GM23338 (cell line): Measurements from ENCODE around the gene HSPG2. TPM values are rescaled to one million over a fixed set of nuclear protein-coding genes. Genes with fewer than 3 reads are reported as not detected.

Experiments
- ATAC-seq: fragments of 200-7000 bp; cut with Tn5 transposase; 3 replicates; pipeline ENCODE4 v1.9.1; 2020
- DNase-seq: peaks from one replicate; pipeline ENCODE4 v3.0.0-alpha.2; 2015; ENCODE audit warnings: low spot score
- H2AFZ ChIP-seq: fragments of 200-600 bp; sonication (generic); 2 replicates; pipeline ENCODE4 v1.8.0; 2016; ENCODE audit warnings: antibody characterized with exemption, mild to moderate bottlenecking, moderate library complexity
- H3F3A ChIP-seq: fragments of 200-600 bp; sonication (generic); replicated peaks from 2 replicates; pipeline ENCODE4 v1.8.0; 2017; ENCODE audit warnings: antibody characterized with exemption, mixed run types, low read depth
- H3K27ac ChIP-seq: fragments of 200-600 bp; sonication (generic); 2 replicates; pipeline ENCODE4 v1.6.1; 2016; ENCODE audit warnings: low read depth
- H3K27me3 ChIP-seq: fragments of 200-600 bp; sonication (generic); 2 replicates; pipeline ENCODE4 v1.8.0; 2016; ENCODE audit warnings: mild to moderate bottlenecking, mixed run types, moderate library complexity; ENCODE audit not compliant: insufficient read depth
- H3K36me3 ChIP-seq: fragments of 200-600 bp; sonication (generic); 2 replicates; pipeline ENCODE4 v1.8.0; 2016; ENCODE audit warnings: mild to moderate bottlenecking; ENCODE audit not compliant: insufficient read depth
- H3K4me1 ChIP-seq: fragments of 200-600 bp; sonication (generic); 2 replicates; pipeline ENCODE4 v1.8.0; 2016; ENCODE audit warnings: mild to moderate bottlenecking, moderate library complexity; ENCODE audit not compliant: insufficient read depth
- H3K4me2 ChIP-seq: fragments of 200-600 bp; sonication (generic); 2 replicates; pipeline ENCODE4 v1.7.1; 2017; ENCODE audit warnings: mixed run types
- H3K4me3 ChIP-seq: fragments of 200-600 bp; sonication (generic); 2 replicates; pipeline ENCODE4 v1.6.1; 2016; ENCODE audit warnings: mixed run types
- H3K79me2 ChIP-seq: fragments of 200-600 bp; sonication (generic); replicated peaks from 2 replicates; pipeline ENCODE4 v1.8.0; 2017; ENCODE audit warnings: mild to moderate bottlenecking; ENCODE audit not compliant: insufficient read depth
- H3K9me2 ChIP-seq: fragments of 200-600 bp; sonication (generic); 2 replicates; pipeline ENCODE4 v1.8.0; 2017; ENCODE audit not compliant: insufficient read depth
- H4K20me1 ChIP-seq: fragments of 200-600 bp; sonication (generic); replicated peaks from 2 replicates; pipeline ENCODE4 v1.8.0; 2017; ENCODE audit warnings: mild to moderate bottlenecking; ENCODE audit not compliant: insufficient read depth
- H3K27ac Mint-ChIP-seq: 2 replicates; pipeline ENCODE4 v1.8.0; 2020; ENCODE audit warnings: inconsistent platforms, mild to moderate bottlenecking, moderate library complexity, mixed read lengths
- H3K27me3 Mint-ChIP-seq: 3 replicates; pipeline ENCODE4 v1.8.0; 2022; ENCODE audit warnings: low read depth, mild to moderate bottlenecking, moderate library complexity, mixed read lengths, inconsistent platforms; ENCODE audit not compliant: insufficient read depth, poor library complexity
- H3K36me3 Mint-ChIP-seq: 3 replicates; pipeline ENCODE4 v1.8.0; 2021; ENCODE audit warnings: low read depth, mild to moderate bottlenecking, inconsistent platforms, moderate library complexity, mixed read lengths
- H3K4me1 Mint-ChIP-seq: 3 replicates; pipeline ENCODE4 v1.8.0; 2020; ENCODE audit warnings: mild to moderate bottlenecking, inconsistent platforms, mixed read lengths
- H3K4me3 Mint-ChIP-seq: 3 replicates; pipeline ENCODE4 v1.8.0; 2021; ENCODE audit warnings: moderate library complexity, mild to moderate bottlenecking, inconsistent platforms, mixed read lengths
- H3K9me3 Mint-ChIP-seq: 3 replicates; pipeline ENCODE4 v1.8.0; 2020; ENCODE audit warnings: moderate library complexity, mild to moderate bottlenecking, inconsistent platforms, mixed read lengths
- EZH2phosphoT487 ChIP-seq: fragments of 200-600 bp; sonication (generic); IDR thresholded peaks from one replicate; pipeline ENCODE4 v1.8.1; 2018; ENCODE audit warnings: antibody characterized with exemption; ENCODE audit not compliant: unreplicated experiment
- JUNB ChIP-seq: IDR thresholded peaks from one replicate; pipeline ENCODE4 v1.6.1; 2016; ENCODE audit warnings: antibody characterized with exemption; ENCODE audit not compliant: unreplicated experiment
- STAT1 ChIP-seq: IDR thresholded peaks from one replicate; pipeline ENCODE4 v1.6.1; 2016; ENCODE audit warnings: antibody characterized with exemption; ENCODE audit not compliant: unreplicated experiment
- ZNF114 ChIP-seq: fragments of 250-450 bp; sonication (Bioruptor Pico); IDR thresholded peaks from 2 replicates; pipeline ENCODE4 v1.5.0; 2020; ENCODE audit warnings: mild to moderate bottlenecking, moderate library complexity
- polyA plus RNA-seq: library from polyadenylated mRNA; unstranded; fragments of >200 nt; fragmentation: Nextera tagmentation; extraction: Ambion mirVana; gene quantifications from 2 replicates; pipeline ENCODE4 v1.2.1, GENCODE V29; 2016
- total RNA-seq: library from RNA; depleted of rRNA; stranded (reverse); fragments of >200 nt; shearing (Covaris generic); gene quantifications from 2 replicates; pipeline ENCODE4 v1.2.3, GENCODE V29; 2014
- TF ChIP-seq, protein P1 (sequence below): fragments of 250-450 bp; sonication (Bioruptor Pico); IDR thresholded peaks from 2 replicates; pipeline ENCODE4 v1.5.0; 2020; ENCODE audit warnings: mild to moderate bottlenecking, moderate library complexity

The HSPG2 gene
- total and polyA plus RNA-seq, 2 experiments from 2014 or later = 14.9 to 70.8 TPM

DNA sequence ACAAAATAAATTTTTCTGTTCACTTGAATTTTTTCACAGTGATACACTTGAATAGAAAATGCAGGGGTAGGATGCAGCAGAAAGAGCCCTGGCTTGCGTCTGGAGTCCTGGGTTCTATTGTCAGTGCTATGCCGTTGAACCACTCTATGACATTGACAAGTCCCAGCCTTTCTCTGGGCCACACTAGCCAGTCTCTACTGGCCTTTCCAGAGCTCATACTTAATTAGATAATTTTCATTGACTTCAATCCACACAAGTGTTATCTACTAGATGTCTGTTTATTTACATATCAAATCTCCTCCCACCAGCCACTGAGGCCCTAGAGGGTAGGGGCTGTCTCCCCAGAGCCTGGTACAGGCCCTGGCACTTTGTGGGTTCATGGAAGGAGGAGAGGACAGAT, 24.2 kb upstream of the HSPG2 start:
- no peak for DNase-seq
- Mint-ChIP-seq H3K4me3 (no peak overlapping the region), H3K27me3 (peaks cover 10% of the 10 kb centered on the region), H3K27ac (no peak overlapping the region), H3K36me3 (no peaks in the 10 kb centered on the region), H3K4me1 (peaks cover 20% of the 10 kb centered on the region), H3K9me3 (no peaks in the 10 kb centered on the region; the same call in 2 of the 3 replicates)
- peaks cover 6% of the 10 kb centered on the region; the same call in 1 of the 2 replicates for H3K4me1 ChIP-seq
- no peak overlapping the region for H3K4me2 ChIP-seq
- no peak overlapping the region for H3K4me3 ChIP-seq
- ATAC-seq = no peak
- no peak for TF ChIP-seq JUNB
- TF ChIP-seq, protein P1, sequence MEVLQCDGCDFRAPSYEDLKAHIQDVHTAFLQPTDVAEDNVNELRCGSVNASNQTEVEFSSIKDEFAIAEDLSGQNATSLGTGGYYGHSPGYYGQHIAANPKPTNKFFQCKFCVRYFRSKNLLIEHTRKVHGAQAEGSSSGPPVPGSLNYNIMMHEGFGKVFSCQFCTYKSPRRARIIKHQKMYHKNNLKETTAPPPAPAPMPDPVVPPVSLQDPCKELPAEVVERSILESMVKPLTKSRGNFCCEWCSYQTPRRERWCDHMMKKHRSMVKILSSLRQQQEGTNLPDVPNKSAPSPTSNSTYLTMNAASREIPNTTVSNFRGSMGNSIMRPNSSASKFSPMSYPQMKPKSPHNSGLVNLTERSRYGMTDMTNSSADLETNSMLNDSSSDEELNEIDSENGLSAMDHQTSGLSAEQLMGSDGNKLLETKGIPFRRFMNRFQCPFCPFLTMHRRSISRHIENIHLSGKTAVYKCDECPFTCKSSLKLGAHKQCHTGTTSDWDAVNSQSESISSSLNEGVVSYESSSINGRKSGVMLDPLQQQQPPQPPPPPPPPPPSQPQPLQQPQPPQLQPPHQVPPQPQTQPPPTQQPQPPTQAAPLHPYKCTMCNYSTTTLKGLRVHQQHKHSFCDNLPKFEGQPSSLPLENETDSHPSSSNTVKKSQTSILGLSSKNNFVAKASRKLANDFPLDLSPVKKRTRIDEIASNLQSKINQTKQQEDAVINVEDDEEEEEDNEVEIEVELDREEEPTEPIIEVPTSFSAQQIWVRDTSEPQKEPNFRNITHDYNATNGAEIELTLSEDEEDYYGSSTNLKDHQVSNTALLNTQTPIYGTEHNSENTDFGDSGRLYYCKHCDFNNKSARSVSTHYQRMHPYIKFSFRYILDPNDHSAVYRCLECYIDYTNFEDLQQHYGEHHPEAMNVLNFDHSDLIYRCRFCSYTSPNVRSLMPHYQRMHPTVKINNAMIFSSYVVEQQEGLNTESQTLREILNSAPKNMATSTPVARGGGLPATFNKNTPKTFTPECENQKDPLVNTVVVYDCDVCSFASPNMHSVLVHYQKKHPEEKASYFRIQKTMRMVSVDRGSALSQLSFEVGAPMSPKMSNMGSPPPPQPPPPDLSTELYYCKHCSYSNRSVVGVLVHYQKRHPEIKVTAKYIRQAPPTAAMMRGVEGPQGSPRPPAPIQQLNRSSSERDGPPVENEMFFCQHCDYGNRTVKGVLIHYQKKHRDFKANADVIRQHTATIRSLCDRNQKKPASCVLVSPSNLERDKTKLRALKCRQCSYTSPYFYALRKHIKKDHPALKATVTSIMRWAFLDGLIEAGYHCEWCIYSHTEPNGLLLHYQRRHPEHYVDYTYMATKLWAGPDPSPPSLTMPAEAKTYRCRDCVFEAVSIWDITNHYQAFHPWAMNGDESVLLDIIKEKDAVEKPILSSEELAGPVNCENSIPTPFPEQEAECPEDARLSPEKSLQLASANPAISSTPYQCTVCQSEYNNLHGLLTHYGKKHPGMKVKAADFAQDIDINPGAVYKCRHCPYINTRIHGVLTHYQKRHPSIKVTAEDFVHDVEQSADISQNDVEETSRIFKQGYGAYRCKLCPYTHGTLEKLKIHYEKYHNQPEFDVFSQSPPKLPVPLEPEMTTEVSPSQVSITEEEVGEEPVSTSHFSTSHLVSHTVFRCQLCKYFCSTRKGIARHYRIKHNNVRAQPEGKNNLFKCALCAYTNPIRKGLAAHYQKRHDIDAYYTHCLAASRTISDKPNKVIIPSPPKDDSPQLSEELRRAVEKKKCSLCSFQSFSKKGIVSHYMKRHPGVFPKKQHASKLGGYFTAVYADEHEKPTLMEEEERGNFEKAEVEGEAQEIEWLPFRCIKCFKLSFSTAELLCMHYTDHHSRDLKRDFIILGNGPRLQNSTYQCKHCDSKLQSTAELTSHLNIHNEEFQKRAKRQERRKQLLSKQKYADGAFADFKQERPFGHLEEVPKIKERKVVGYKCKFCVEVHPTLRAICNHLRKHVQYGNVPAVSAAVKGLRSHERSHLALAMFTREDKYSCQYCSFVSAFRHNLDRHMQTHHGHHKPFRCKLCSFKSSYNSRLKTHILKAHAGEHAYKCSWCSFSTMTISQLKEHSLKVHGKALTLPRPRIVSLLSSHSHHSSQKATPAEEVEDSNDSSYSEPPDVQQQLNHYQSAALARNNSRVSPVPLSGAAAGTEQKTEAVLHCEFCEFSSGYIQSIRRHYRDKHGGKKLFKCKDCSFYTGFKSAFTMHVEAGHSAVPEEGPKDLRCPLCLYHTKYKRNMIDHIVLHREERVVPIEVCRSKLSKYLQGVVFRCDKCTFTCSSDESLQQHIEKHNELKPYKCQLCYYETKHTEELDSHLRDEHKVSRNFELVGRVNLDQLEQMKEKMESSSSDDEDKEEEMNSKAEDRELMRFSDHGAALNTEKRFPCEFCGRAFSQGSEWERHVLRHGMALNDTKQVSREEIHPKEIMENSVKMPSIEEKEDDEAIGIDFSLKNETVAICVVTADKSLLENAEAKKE (CRISPR knock-in tag) = no peak
- no peaks in the 10 kb centered on the region for H3K79me2 ChIP-seq
- H3K36me3 ChIP-seq = no peaks in the 10 kb centered on the region
- H3K27me3 ChIP-seq = no peaks in the 10 kb centered on the region
- H3F3A ChIP-seq = no peaks in the 10 kb centered on the region
- H3K9me2 ChIP-seq = no peaks in the 10 kb centered on the region
- no peaks in the 10 kb centered on the region for H4K20me1 ChIP-seq
- no peak overlapping the region for H3K27ac ChIP-seq
- no peak overlapping the region for H2AFZ ChIP-seq

DNA sequence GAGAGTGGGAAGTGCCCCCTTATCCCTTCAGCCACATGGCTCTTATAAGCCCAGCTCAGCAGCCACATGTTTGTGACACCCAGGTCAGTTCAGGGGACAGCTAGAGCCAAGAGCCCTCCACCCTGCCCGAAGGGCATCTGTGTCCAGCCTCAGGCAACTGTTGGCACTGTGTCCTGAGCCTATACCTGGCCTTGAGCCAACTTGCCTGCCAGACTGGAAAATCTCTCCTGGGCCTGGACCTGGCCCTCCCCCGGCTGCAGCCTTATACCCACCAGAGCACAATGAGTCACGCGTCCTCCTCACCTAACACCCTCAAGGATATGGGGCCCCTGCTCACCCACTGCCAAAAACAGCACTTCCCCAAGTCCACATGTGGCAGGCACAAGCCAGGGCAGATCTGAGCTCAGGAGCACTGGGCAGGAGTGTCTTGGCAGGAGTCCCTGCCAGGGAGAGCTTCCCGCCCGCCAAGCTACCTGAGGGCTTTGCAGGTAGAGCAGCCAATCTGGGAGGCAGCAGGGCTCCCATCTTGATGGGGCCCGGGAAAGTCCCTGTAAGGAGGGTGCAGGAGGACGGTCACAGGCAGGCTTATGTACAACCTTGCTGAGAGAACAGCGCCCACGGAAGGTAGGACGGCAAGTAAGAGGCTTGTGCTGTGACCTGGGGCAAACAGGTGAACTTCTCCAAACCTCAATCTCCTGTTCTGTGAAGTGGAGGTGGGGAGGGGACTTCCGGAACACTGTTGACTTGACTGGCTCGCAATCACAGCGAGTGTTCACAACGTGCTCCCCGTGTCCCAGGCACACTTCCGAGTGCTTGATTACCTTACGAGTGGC, 19.8 kb upstream of the HSPG2 start:
- Mint-ChIP-seq H3K27ac (no peak overlapping the region), H3K36me3 (no peaks in the 10 kb centered on the region), H3K27me3 (peaks cover 15% of the 10 kb centered on the region), H3K4me1 (peaks cover 22% of the 10 kb centered on the region), H3K9me3 (no peaks in the 10 kb centered on the region), H3K4me3 (no peak overlapping the region)
- Histone ChIP-seq H4K20me1 (no peaks in the 10 kb centered on the region), H3K27ac (no peak overlapping the region), H3K4me1 (peaks cover 8% of the 10 kb centered on the region; the same call in 1 of the 2 replicates), H3K27me3 (no peaks in the 10 kb centered on the region), H3K79me2 (no peaks in the 10 kb centered on the region), H3K4me2 (no peak overlapping the region), H3K36me3 (no peaks in the 10 kb centered on the region), H3K4me3 (no peak overlapping the region), H3K9me2 (no peaks in the 10 kb centered on the region), H3F3A (no peaks in the 10 kb centered on the region), H2AFZ (peak overlapping the region; percentile 85; the same call in 1 of the 2 replicates)
- DNase-seq (peak; percentile 29), ATAC-seq (peak; percentile 49)
- TF ChIP-seq, protein P1 (CRISPR knock-in tag) = no peak
- TF ChIP-seq EZH2phosphoT487 (no peak), ZNF114 (CRISPR knock-in tag) (no peak), STAT1 (no peak)
